Gastrocnemius medialis (tissue), 4 donors: ENCODE measurements around the gene SIK2.

ENCODE experiments used
- CTCF ChIP-seq, 5 experiments: fragments of 450-650 bp in 3 of 5; fragments of 200-600 bp in 2 of 5; sonication (generic) in 2 of 5; IDR thresholded peaks in 4 of 5; conservative IDR thresholded peaks in 1 of 5; 1 replicate in 4 of 5; 2 replicates in 1 of 5; pipeline ENCODE4 v1.5.1; 2016 to 2019; ENCODE audit warnings: antibody characterized with exemption in 5 of 5, mild to moderate bottlenecking in 3 of 5, moderate library complexity in 3 of 5
- POLR2A ChIP-seq, 2 donors: fragments of 450-650 bp; IDR thresholded peaks; one replicate each; pipeline ENCODE4 v1.6.1; 2017; ENCODE audit warnings: antibody characterized with exemption in 2 of 2, mild to moderate bottlenecking in 2 of 2, moderate library complexity in 2 of 2

GRCh38 chr11:111741751-111742150 is 139.5 kb downstream of the SIK2 start:
- TF ChIP-seq CTCF (IDR thresholded peaks at IDR 0.05 in 4 of 5, conservative IDR thresholded peaks at IDR 0.05 in 1 of 5): no peak
- TF ChIP-seq POLR2A (IDR thresholded peaks at IDR 0.05): no peak
